GM21529 (cell line): ENCODE results near the gene SCAMP3.
"Not testable (repeated sequence)": the region's sequence is repeated elsewhere in the genome, so short reads cannot be mapped to it uniquely, and the experiment has no call there.

Source experiments
- ATAC-seq: cut with Tn5 transposase; IDR thresholded peaks from one replicate; pipeline ENCODE4 v1.9.1; 2021; ENCODE audit not compliant: unreplicated experiment

SCAMP3 gene

GRCh38 chr1:155261852-155262673 lies at the start of gene SCAMP3:
Gene SCAMP3 (minus strand): TSS chr1:155262360. CDS start chr1:155262151, 209 bp downstream.
- peak; percentile 94 for ATAC-seq

DNA sequence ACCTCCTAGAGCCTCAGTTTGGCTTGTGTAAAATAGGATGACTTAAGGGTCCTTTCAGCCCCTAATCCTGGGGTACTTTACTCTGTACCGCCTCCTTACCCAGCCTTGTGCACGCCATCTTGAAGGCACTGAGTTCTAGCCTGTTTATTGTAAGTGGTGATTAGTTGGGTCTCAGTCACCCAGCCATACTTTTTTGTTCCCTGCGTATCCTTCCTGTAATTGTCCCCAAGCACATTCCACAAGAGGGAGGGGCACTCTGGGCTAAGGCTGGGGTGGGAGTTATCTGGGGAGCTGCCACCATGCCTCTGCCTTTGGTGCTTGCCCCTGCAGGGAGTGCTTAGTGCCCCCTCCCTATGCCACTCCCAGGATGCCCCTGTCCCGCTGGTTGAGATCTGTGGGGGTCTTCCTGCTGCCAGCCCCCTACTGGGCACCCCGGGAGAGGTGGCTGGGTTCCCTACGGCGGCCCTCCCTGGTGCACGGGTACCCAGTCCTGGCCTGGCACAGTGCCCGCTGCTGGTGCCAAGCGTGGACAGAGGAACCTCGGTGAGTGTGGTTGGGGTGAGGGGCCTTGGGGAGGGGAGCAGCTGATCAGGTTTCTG lies 47.4 kb upstream of the SCAMP3 start:
- no peak for ATAC-seq

GRCh38 chr1:155308493-155309422 lies 46.6 kb upstream of the SCAMP3 start, which contains the start of gene FDPS:
Gene FDPS (plus strand): TSS chr1:155308866. CDS start chr1:155309790, 924 bp downstream.
- ATAC-seq, result peak; percentile 96

- ATAC-seq, result no peak
Measured at GRCh38 chr1:155307247-155307740, 45.1 kb upstream of the SCAMP3 start.

DNA sequence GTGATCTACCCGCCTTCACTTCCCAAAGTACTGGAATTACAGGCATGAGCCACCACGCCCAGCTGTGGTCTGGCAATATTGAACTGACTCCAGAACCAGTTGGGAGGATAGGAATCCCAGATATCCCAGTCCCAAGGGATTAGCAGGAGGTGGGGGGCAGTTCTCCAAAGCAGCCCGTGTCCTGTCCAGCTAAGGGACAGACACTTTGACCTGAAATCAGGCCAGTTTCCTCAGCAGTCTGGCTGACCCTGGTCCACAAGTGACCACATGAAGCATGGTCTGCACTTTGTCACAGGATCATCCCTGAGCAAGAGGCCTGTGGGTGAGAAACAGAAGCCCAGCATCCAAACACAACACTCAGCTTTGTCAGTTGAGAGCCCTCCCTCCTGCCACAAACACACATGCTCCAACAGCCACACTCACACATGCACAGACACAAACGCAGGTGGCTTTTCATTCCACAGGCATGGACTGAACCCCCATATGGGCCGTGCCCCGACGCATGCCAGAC lies 43.8 kb upstream of the SCAMP3 start:
- no peak for ATAC-seq

DNA sequence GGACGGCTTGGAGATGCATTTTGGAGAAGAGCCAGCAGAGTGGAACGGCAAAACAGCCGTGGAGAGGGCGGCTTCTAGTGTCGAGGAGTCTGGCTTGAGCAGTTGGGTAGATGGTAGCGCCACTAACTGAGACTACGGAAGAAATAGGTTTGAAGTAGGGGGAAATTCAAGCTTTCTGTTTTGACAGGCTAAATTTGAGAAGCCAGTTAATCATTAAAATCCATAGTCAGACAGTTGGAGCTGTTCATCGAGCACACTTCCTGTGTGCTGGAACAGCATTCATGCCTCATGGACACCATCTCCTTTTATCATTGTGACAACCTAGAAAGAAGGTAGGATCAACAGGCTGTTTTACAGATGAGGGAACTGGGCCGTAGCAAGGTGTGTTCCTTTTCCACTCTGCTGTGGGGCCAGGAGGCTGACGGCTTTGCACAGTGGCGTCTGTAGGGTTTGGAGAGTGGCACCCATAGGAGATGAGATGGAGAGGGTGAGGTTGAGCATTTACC lies 42.5 kb upstream of the SCAMP3 start:
- no peak for ATAC-seq

- ATAC-seq, result no peak
Measured at GRCh38 chr1:155301342-155301841, 39.2 kb upstream of the SCAMP3 start, which contains the start of gene PKLR. Gene PKLR (minus strand): TSS chr1:155301438. CDS start chr1:155301395, 43 bp downstream.

DNA sequence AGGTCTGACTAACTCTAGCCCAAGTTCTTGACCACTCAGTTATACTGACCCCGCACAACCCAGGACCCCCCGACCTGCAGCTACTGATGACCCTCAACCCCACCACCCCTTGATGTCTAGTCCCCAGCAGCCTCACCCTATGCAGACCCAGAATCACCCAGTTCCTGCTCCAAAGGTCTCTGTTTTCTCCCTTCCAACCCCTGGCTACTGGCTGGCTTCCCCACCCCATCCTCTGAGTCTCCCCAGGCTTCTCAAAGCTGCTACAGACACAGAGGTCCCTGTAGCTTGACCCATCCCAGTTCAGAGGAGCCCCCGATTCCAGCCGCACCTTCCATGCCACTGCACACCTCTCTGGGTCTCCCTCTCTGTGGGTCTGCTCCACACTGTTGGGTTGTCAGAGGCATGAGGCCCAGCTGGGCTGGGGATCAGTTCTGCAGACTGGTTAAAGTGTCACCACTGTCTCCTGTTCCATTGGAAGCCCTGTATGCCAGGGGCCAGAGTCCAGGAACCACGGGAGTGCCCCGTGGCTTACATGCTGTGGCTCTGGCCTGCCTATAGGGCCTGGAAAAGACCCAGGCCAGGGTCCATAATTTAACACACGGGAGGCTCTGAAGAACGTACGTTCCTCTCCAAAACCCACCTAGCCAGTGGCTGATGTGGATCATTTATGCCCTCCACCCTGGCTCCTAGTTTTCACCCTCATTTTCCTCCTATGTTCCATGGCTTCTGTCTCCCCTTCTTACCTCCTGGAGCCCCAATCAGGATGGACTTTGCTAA lies 38.6 kb upstream of the SCAMP3 start:
- no peak for ATAC-seq

DNA sequence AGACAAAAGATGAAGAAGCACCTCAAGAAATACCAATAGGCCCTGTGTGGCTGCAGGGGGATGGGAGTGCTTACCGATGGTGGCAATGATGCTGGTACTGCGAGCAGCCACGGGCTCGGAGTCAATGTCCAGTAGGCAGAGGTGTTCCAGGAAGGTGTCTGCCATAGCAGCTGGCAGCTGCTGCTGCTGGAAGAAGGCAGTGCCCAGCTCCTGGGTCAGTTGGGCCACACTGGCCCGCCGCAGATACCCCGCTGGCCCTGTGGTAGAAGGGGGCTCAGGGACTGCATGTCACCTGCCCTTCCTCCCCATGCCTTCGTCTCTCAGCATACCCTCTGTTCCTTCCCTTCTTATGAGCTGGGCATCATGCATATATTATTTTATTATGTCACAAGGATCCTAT lies 37.9 kb upstream of the SCAMP3 start:
- no peak for ATAC-seq

GRCh38 chr1:155297384-155297783 lies 35.2 kb upstream of the SCAMP3 start:
- no peak for ATAC-seq

DNA sequence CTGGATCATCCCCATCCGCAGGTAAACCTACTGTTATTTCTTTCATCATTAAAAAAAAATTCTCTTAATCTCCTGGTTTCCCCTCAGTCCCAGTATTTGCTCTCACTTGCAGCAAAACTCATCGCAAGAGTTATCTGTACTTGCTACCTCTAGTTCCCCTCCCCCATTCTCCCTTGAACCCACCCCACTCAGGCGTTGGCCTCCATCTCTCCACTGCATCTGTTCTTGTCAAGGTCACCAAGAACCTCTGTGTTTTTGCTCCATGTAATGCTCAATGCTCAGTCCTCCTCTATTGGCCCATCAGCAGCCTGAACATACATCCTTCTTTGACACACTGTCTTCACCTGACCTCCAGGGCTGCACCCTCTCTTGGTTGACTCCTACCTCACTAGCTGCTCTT lies 34.5 kb upstream of the SCAMP3 start:
- ATAC-seq, result no peak

- no peak for ATAC-seq
Measured at GRCh38 chr1:155295942-155296267, 33.7 kb upstream of the SCAMP3 start.

DNA sequence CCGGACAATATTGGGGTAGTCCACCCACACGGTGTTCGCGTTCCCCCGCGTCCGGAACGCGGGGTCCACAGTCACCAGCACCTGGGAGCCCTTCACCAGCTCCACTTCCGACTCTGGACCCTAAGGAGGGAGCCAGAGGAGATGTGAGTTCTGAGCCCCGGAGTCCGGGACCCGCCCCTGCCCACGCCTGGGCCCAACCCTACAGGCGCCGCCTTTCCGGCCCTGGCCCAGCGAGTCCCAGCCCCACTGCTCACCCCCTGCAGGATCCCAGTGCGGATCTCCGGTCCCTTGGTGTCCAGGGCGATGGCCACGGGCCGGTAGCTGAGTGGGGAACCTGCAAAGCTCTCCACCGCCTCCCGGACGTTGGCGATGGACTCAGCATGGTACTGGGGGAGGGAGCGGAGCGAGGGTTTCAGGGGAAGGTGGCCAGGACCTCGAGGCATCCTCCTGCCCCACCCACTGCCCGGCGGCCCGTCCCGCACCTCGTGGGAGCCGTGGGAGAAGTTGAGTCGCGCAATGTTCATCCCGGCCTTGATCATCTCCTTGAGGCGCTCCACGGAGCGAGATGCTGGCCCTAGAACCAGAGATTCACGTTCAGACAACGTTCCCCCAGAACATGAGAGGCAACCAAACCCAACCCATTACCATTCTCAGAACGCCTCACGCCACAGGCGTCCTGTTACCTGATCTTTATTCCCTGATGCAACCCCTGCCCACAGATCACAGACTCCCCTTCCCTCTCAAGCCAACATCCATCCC lies 33.2 kb upstream of the SCAMP3 start:
- ATAC-seq, result no peak

DNA sequence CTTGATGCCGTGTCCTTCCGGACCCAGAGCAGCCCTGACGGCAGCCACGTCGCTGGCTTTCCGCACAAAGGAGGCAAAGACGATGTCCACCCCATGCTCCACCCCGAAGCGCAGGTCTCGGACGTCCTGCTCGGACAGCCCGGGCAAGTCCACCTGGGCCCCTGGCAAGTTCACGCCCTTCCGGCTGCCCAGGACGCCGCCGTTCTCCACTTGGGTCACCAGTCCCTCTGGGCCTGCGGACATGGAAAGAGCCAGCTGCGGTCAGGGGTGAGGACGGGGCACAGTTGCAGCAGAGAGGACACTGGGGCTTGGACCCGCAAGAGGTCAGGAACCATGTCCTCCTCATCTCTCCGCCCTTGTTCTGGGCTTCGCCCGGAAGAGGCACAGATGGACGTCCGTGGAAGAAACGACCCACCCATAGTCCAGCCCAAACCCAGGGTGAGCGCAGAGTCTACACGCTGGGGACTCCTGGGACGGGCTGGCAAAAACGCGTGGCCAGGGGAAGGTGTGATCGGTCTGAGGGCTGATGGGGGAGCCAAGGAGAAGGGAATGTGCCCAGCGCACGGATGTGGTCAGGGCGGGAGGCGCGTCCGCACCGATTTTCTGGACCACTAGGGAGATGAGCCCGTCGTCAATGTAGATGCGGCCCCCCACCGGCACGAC lies 32.5 kb upstream of the SCAMP3 start:
- ATAC-seq, result no peak

DNA sequence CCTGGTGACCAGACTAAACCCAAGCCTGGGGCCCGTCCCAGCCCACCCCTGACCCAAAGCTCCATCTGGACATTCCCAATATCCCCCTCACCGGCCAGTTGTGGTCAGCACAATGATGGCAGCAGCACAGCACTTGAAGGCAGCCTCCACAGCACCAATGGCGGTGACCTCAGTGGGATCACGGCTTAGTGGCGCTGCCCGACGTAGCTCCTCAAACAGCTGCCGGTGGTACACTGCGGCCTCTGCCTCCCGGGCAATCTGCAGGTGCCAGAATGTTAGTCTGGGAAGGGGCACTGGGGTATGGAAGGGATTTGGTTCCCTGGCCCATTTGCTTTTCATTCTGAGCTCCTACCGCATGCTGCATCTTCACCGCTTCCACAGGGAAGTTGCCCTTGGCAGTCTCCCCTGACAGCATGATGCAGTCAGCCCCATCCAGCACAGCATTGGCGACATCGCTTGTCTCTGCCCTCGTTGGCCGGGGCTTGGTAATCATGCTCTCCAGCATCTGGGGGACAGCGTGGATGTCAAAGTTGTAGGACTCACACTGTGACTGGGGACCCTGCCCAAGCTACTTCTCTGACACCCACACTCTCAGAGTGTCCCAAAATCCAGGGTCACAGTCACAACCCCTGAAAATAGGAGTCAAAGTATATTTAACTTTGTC lies 31.1 kb upstream of the SCAMP3 start:
- no peak for ATAC-seq

DNA sequence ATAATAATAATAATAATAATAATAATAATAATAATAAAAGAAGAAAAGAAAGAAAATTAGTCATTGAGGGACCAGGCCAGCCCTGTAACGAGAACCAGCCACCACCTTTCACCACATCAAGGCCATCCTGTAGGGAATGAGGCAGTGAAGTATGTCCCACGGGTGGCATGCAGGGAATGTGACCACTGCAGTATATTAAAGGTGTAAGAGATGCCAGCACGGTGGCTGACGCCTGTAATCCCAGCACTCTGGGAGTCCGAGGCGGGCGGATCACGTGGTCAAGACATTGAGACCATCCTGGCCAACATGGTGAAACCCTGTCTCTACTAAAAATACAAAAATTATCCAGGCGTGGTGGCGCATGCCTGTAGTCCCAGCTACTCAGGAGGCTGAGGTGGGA lies 28.8 kb upstream of the SCAMP3 start:
- ATAC-seq, result not testable (repeated sequence)

DNA sequence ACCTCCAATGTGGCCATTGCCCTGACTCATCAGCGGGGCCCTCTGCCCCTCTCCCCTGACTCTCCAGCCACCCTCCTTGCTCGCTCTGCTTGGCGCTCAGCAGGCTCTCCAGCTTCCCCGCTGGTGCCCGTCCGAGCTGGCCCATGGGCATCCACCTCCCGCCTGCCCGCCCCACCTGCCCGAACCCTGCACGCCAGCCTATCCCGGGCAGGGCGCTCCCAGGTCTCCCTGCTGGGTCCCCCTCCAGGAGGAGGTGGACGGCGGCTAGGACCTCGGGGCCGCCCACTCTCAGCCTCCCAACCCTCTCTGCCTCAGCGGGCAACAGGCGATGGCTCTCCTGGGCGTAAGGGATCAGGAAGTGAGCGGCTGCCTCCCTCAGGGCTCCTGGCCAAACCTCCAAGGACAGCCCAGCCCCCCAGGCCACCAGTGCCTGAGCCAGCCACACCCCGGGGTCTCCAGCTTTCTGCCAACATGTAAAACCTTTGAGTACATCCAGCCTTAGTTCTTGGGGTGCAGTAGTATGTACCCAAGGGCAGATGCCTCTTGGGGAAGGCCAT lies 25.9 kb upstream of the SCAMP3 start:
- no peak for ATAC-seq

DNA sequence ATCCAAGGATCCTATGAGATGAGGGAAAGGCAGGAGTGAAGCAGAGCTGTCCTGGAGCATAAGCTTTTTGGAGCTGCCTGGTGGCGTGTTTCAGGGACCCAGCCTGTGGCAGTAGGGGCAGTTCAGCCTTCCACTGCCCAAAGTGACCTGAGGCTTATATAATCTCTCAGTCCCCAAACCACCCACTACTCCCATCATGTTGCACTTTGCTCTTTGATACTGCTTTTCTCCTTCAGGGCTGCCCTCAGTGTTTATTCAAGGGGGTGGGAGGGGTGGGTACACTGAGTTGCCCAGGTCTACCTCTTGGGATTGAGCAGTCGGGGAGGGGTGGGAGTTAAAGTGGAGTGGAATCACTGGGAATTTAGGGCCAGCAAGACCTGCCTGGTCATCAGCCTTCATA lies 24.4 kb upstream of the SCAMP3 start:
- no peak for ATAC-seq
